HepG2 (cell line): ENCODE data around the gene YTHDF1. TPM values are rescaled to one million over a fixed set of nuclear protein-coding genes. Genes with fewer than 3 reads are reported as not detected.

ENCODE experiments used
- ATAC-seq: fragments of 200-7000 bp; cut with Tn5 transposase; 3 replicates; pipeline ENCODE4 v1.9.1; 2020; ENCODE audit warnings: mild to moderate bottlenecking, moderate library complexity
- BruUV-seq: library from RNA; stranded (reverse); fragments of 400-500 nt; replicated peaks from 2 replicates; lab custom pipeline; 2021; lab: Mats Ljungman, UMichigan
- CTCF ChIA-PET: fragments of 300-600 bp; formaldehyde crosslinking; extraction: SDS; loops from one replicate; lab custom pipeline; 2021; ENCODE audit warnings: low total read pairs, inconsistent platforms, low intra/inter-chr PET ratio; lab: Yijun Ruan, JAX
- POLR2A ChIA-PET: fragments of 350-600 bp; sonication (Branson Sonifier 250); formaldehyde crosslinking; loops from one replicate; lab custom pipeline; 2020; ENCODE audit warnings: antibody characterized with exemption, inconsistent platforms; lab: Yijun Ruan, JAX
- DNase-seq: peaks from one replicate; pipeline ENCODE4 v3.0.0-alpha.2; 2015; ENCODE audit warnings: low spot score
- FAIRE-seq: peaks from 3 replicates; lab custom pipeline; 2011; peaks lifted over from hg19 to GRCh38; lab: Jason Lieb, UNC
- H2AFZ ChIP-seq: one replicate; pipeline ENCODE4 v1.6.1; 2011; ENCODE audit warnings: low read length, inconsistent platforms
- H3K27ac ChIP-seq: fragments of 300-600 bp; 3 replicates; pipeline ENCODE4 v1.8.0; 2011; ENCODE audit warnings: mixed run types, mild to moderate bottlenecking, mixed read lengths, low read length, inconsistent platforms; ENCODE audit not compliant: insufficient read depth; ENCODE audit errors: extremely low read length
- H3K27me3 ChIP-seq, 2 experiments: fragments of 200-600 bp in 1 of 2; 2 replicates in 1 of 2; 3 replicates in 1 of 2; pipeline versions ENCODE4 v1.6.0 to v1.8.0; 2011; ENCODE audit warnings: low read length in 2 of 2, mild to moderate bottlenecking in 2 of 2, moderate library complexity in 2 of 2, inconsistent platforms in 1 of 2; ENCODE audit not compliant: insufficient read depth in 2 of 2, control insufficient read depth in 1 of 2
- H3K36me3 ChIP-seq, 2 experiments: fragments of 200-600 bp in 1 of 2; replicated peaks in 1 of 2; 2 replicates in 1 of 2; 3 replicates in 1 of 2; pipeline versions ENCODE4 v1.5.1 to v1.8.0; 2011; ENCODE audit warnings: low read length in 2 of 2, inconsistent platforms in 1 of 2; ENCODE audit not compliant: insufficient read depth in 2 of 2, control insufficient read depth in 1 of 2
- H3K4me1 ChIP-seq: 2 replicates; pipeline ENCODE4 v1.5.1; 2012; ENCODE audit warnings: low read length, inconsistent platforms; ENCODE audit not compliant: insufficient read depth
- H3K4me2 ChIP-seq: 2 replicates; pipeline ENCODE4 v1.6.0; 2011; ENCODE audit warnings: low read depth, low read length, inconsistent platforms
- H3K4me3 ChIP-seq, 3 experiments: fragments of 200-600 bp in 1 of 3; sonication (generic), shearing (Covaris generic) in 1 of 3; replicated peaks in 1 of 3; 2 replicates each; pipeline ENCODE4 v1.5.1; 2011 to 2016; ENCODE audit warnings: low read length in 3 of 3, inconsistent platforms in 2 of 3, low read depth in 2 of 3, mild to moderate bottlenecking in 2 of 3, control low read depth in 1 of 3, mixed read lengths in 1 of 3; ENCODE audit not compliant: insufficient read depth in 1 of 3
- H3K79me2 ChIP-seq: one replicate; pipeline ENCODE4 v1.6.1; 2011; ENCODE audit warnings: low read length, inconsistent platforms; ENCODE audit not compliant: insufficient read depth
- H3K9ac ChIP-seq: 2 replicates; pipeline ENCODE4 v1.6.0; 2011; ENCODE audit warnings: mild to moderate bottlenecking, low read depth, low read length, inconsistent platforms; ENCODE audit not compliant: insufficient read depth
- H3K9me3 ChIP-seq: 2 replicates; pipeline ENCODE4 v1.5.1; 2012; ENCODE audit warnings: mild to moderate bottlenecking, low read length
- H4K20me1 ChIP-seq: 2 replicates; pipeline ENCODE4 v1.6.0; 2011; ENCODE audit warnings: inconsistent platforms, mild to moderate bottlenecking, low read length, moderate library complexity; ENCODE audit not compliant: insufficient read depth
- ATRX ChIP-seq: sonication (generic); formaldehyde crosslinking; IDR thresholded peaks from 2 replicates; pipeline ENCODE4 v1.4.0; 2020; ENCODE audit warnings: missing genetic modification reagents, borderline replicate concordance
- FOXJ3 ChIP-seq: sonication (generic); formaldehyde crosslinking; IDR thresholded peaks from 2 replicates; pipeline ENCODE4 v1.4.0; 2020; ENCODE audit warnings: missing genetic modification reagents, mild to moderate bottlenecking, borderline replicate concordance
- HDAC6 ChIP-seq: fragments of 200-600 bp; sonication (generic); IDR thresholded peaks from 2 replicates; pipeline ENCODE4 v1.7.0; 2017; ENCODE audit warnings: mild to moderate bottlenecking, antibody characterized with exemption, low read length, low read depth
- MEIS2 ChIP-seq: sonication (generic); formaldehyde crosslinking; IDR thresholded peaks from 2 replicates; pipeline ENCODE4 v1.9.0; 2021; ENCODE audit warnings: mild to moderate bottlenecking, missing genetic modification reagents
- SMARCE1 ChIP-seq: fragments of 450-650 bp; IDR thresholded peaks from 2 replicates; pipeline ENCODE4 v1.6.1; 2017; ENCODE audit warnings: borderline replicate concordance
- SYNCRIP ChIP-seq: fragments of 200-400 bp; formaldehyde crosslinking; IDR thresholded peaks from 2 replicates; pipeline ENCODE4 v1.6.1; 2018; ENCODE audit warnings: mild to moderate bottlenecking, low read depth, low read length; ENCODE audit not compliant: insufficient read depth
- ZFP90 ChIP-seq: sonication (generic); formaldehyde crosslinking; IDR thresholded peaks from 2 replicates; pipeline ENCODE4 v1.8.0; 2022; ENCODE audit warnings: missing genetic modification reagents, mild to moderate bottlenecking, inconsistent platforms, borderline replicate concordance
- ZMAT3 ChIP-seq: sonication (generic); formaldehyde crosslinking; conservative IDR thresholded peaks from 2 replicates; pipeline ENCODE4 v1.7.0; 2021; ENCODE audit warnings: missing genetic modification reagents
- ZNF552 ChIP-seq: sonication (generic); formaldehyde crosslinking; IDR thresholded peaks from 2 replicates; pipeline ENCODE4 v1.9.0; 2022; ENCODE audit warnings: missing genetic modification reagents, mild to moderate bottlenecking, borderline replicate concordance
- ZNF598 ChIP-seq: sonication (generic); formaldehyde crosslinking; IDR thresholded peaks from 2 replicates; pipeline ENCODE4 v1.5.1; 2020; ENCODE audit warnings: mild to moderate bottlenecking, missing genetic modification reagents, borderline replicate concordance
- ZNF775 ChIP-seq: sonication (generic); formaldehyde crosslinking; IDR thresholded peaks from 2 replicates; pipeline ENCODE4 v1.4.0; 2020; ENCODE audit warnings: missing genetic modification reagents, mild to moderate bottlenecking, moderate library complexity, borderline replicate concordance
- WGBS: methylation state at CpG from one replicate; pipeline ENCODE4 v1.1.6; 2017; ENCODE audit warnings: low lambda C conversion rate; 5-methylcytosine and 5-hydroxymethylcytosine counted together
- in situ Hi-C: cut with HindIII; loops from 2 replicates; pipeline ENCODE4 v1.10.0; 2017; ENCODE audit warnings: low pct_unique_long_range_greater_than_20kb; ENCODE audit not compliant: extremely low pct_ligation_motif_present
- intact Hi-C: fragments of 100-400 bp; cut with micrococcal nuclease; formaldehyde crosslinking; loops from one replicate; pipeline ENCODE4 v1.10.0; 2022; ENCODE audit not compliant: unreplicated experiment
- polyA plus RNA-seq, 8 experiments: library from polyadenylated mRNA; depleted of rRNA in 3 of 8; stranded (reverse) in 7 of 8; unstranded in 1 of 8; fragments of >200 nt; fragmentation: Illumina TruSeq in 4 of 8; extraction: Trizol in 4 of 8; gene quantifications; 2 replicates each; pipeline versions ENCODE4 v1.2.1 to v1.2.3, GENCODE V29; 2011 to 2016; ENCODE audit warnings: low read depth in 4 of 8, missing spikeins in 1 of 8, mixed read lengths in 1 of 8; ENCODE audit not compliant: insufficient read depth in 1 of 8
- total RNA-seq, 5 experiments: library from RNA; depleted of rRNA; stranded (reverse); fragments of >200 nt; fragmentation: Illumina TruSeq; extraction: Trizol; gene quantifications; 2 replicates each; pipeline ENCODE4 v1.2.3, GENCODE V29; 2016; ENCODE audit warnings: low read depth in 1 of 5
- TF ChIP-seq, protein P1 (sequence below): IDR thresholded peaks from 2 replicates; pipeline ENCODE4 v1.6.1; 2016

Gene YTHDF1
- total and polyA plus RNA-seq, 2 of the 13 experiments (the other 11 are each of a cell fraction or from before 2014, with no cell fraction given), result 34.5 to 37.7 TPM

- TF ChIP-seq ZMAT3 (CRISPR knock-in tag), result no peak
- TF ChIP-seq ZNF598 (CRISPR knock-in tag), result no peak
These were observed 47.1 kb downstream of the YTHDF1 start (continued) for GRCh38 chr20:63168861-63169260.

DNA sequence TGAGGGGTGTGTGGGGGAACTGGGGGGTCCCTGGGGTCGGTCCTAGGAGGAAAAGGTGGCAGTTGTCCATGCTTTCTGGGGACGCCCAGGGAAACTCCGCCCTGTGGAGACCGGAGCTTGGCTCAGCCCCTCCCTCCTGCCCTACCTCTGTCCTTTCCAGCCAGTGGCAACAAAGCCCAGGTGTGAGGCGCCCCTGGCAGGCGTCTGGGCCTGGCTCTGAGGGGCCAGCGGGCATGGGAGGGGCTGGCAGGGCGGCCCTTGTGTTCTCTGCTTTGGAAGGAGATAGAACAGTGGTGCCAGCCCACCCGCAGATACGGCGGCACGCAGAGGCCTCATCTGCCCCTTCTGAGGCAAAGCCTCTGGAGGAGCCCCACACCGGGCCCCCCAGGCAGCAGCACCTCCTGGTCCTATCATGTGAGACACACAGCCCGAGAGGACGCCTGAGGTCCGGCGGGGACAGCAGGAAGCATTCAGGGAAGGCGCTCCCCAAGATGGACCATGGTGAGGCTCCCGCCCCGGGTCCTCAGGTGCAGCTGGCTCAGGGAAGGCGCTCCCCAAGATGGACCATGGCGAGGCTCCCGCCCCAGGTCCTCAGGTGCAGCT is 47.9 kb downstream of the YTHDF1 start:
- no peak overlapping the region for H3K27ac ChIP-seq
- in situ Hi-C loops, result no loop called here
- no peaks in the 10 kb centered on the region for H3K9me3 ChIP-seq
- no peaks in the 10 kb centered on the region for H3K36me3 ChIP-seq
- intact Hi-C loops, result no loop called here
- POLR2A ChIA-PET, result no interaction called here
- CTCF ChIA-PET, result no interaction called here
- WGBS, result 15% methylated on average over 10 of the region's 23 CpGs
- no peak overlapping the region for H3K4me3 ChIP-seq
- H3K4me1 ChIP-seq, result peaks cover 7% of the 10 kb centered on the region
- no TSS peak for BruUV-seq
- FAIRE-seq, result no peak
- no peak overlapping the region for H3K4me2 ChIP-seq
- ATAC-seq, result no peak; the same call in 2 of the 3 replicates
- no peak overlapping the region for H3K9ac ChIP-seq
- DNase-seq, result no peak
- H4K20me1 ChIP-seq, result peaks cover 28% of the 10 kb centered on the region; the same call in 1 of the 2 replicates
- no peaks in the 10 kb centered on the region for H3K79me2 ChIP-seq
- peaks cover 41 to 93% of the 10 kb centered on the region in 2 experiments for H3K27me3 ChIP-seq
- no peak overlapping the region for H2AFZ ChIP-seq
- TF ChIP-seq ZFP90 (CRISPR knock-in tag) (no peak), MEIS2 (no peak), ATRX (CRISPR knock-in tag) (no peak), ZNF775 (CRISPR knock-in tag) (no peak), HDAC6 (no peak), SMARCE1 (no peak), SYNCRIP (no peak), FOXJ3 (no peak), ZNF552 (no peak)
- TF ChIP-seq, protein P1, sequence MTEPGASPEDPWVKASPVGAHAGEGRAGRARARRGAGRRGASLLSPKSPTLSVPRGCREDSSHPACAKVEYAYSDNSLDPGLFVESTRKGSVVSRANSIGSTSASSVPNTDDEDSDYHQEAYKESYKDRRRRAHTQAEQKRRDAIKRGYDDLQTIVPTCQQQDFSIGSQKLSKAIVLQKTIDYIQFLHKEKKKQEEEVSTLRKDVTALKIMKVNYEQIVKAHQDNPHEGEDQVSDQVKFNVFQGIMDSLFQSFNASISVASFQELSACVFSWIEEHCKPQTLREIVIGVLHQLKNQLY (CRISPR knock-in tag), result no peak
- TF ChIP-seq, all 625 proteins: peak for 0
